ENCODE measurements around the gene RAI1.

GRCh38 chr17:17844500-17844899 lies 163.2 kb downstream of the RAI1 start:
- TF ChIP-seq POLR2A (IDR thresholded peaks at IDR 0.05; ENCODE audit: low read length) (no peak), GATA1 (IDR thresholded peaks at IDR 0.05; ENCODE audit: low read depth, low read length) (no peak)

All from erythroblast (primary cell).